ENCODE results near the gene DPPA5. TPM values are rescaled to one million over a fixed set of nuclear protein-coding genes. Genes with fewer than 3 reads are reported as not detected.

DPPA5 gene
- total RNA-seq, 4 donors from 2014 or later = not detected

GRCh38 chr6:73377225-73377624, 23.1 kb upstream of the DPPA5 start:
- H3K36me3 ChIP-seq = no peaks in the 10 kb centered on the region
- no peak overlapping the region for H3K27ac ChIP-seq
- no peaks in the 10 kb centered on the region for H3K27me3 ChIP-seq
- peaks cover 0 to 4% (median 0%) of the 10 kb centered on the region in 3 donors for H3K9me3 ChIP-seq
- WGBS, 2 donors = 29 to 53% methylated on average over 3 of the region's 3 CpGs
- TF ChIP-seq CTCF (IDR thresholded peaks at IDR 0.05) (no peak), POLR2A (IDR thresholded peaks at IDR 0.05) (no peak)
- intact Hi-C loops (cut with DNase I) = no loop called here
- no peak for DNase-seq
- H3K4me3 ChIP-seq = no peak overlapping the region
- no peaks in the 10 kb centered on the region for H3K4me1 ChIP-seq

- DNase-seq = no peak
- WGBS, 2 donors = 53 to 67% methylated on average over 1 of the region's 1 CpG
These were observed 21.1 kb upstream of the DPPA5 start for GRCh38 chr6:73375216-73375615.

GRCh38 chr6:73372516-73372915, 18.4 kb upstream of the DPPA5 start:
- H3K36me3 ChIP-seq = no peaks in the 10 kb centered on the region
- no peaks in the 10 kb centered on the region for H3K27me3 ChIP-seq
- DNase-seq = no peak
- no peak for TF ChIP-seq CTCF (IDR thresholded peaks at IDR 0.05)
- no peak for TF ChIP-seq POLR2A (IDR thresholded peaks at IDR 0.05)
- H3K4me1 ChIP-seq = no peaks in the 10 kb centered on the region
- intact Hi-C loops (cut with DNase I) = no loop called here
- H3K9me3 ChIP-seq = peaks cover 0 to 19% (median 0%) of the 10 kb centered on the region in 3 donors
- no peak overlapping the region for H3K4me3 ChIP-seq
- no peak overlapping the region for H3K27ac ChIP-seq
- WGBS, 2 donors = 52 to 59% methylated on average over 8 of the region's 10 CpGs

More at GRCh38 chr6:73375216-73375615, 21.1 kb upstream of the DPPA5 start:
- H3K4me3 ChIP-seq = no peak overlapping the region
- intact Hi-C loops (cut with DNase I) = no loop called here
- TF ChIP-seq CTCF (IDR thresholded peaks at IDR 0.05) = no peak
- no peak for TF ChIP-seq POLR2A (IDR thresholded peaks at IDR 0.05)
- H3K27ac ChIP-seq = no peak overlapping the region
- no peaks in the 10 kb centered on the region for H3K4me1 ChIP-seq
- no peaks in the 10 kb centered on the region for H3K27me3 ChIP-seq
- no peaks in the 10 kb centered on the region for H3K36me3 ChIP-seq
- peaks cover 0 to 19% (median 0%) of the 10 kb centered on the region in 3 donors for H3K9me3 ChIP-seq

DNA sequence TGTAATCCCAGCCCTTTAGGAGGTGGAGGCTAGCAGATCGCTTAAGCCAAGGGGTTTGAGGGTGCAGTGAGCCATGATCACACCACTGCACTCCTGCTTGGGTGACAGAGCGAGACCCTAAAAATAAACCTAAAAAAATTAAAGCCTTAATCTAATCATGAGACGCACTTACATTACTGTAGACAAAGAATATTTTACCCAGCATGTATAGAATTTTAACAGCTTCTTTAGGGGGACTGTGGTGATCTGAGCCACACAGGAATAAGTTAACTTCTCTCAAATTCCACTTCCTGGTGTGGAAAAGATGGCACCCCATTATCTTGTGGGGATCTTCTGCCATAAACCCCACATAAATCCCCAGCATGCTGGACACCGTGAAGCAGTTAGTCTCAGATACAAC, 17.9 kb upstream of the DPPA5 start:
- no peak for DNase-seq
- H3K36me3 ChIP-seq = no peaks in the 10 kb centered on the region
- intact Hi-C loops (cut with DNase I) = no loop called here
- no peak for TF ChIP-seq POLR2A (IDR thresholded peaks at IDR 0.05)
- no peak for TF ChIP-seq CTCF (IDR thresholded peaks at IDR 0.05)
- H3K4me1 ChIP-seq = no peaks in the 10 kb centered on the region
- no peak overlapping the region for H3K4me3 ChIP-seq
- no peak overlapping the region for H3K27ac ChIP-seq
- H3K27me3 ChIP-seq = no peaks in the 10 kb centered on the region
- 85 to 89% methylated on average over 4 of the region's 4 CpGs for WGBS, 2 donors
- peaks cover 0 to 19% (median 0%) of the 10 kb centered on the region in 3 donors for H3K9me3 ChIP-seq

- DNase-seq = no peak
- intact Hi-C loops (cut with DNase I) = no loop called here
- Histone ChIP-seq H3K27me3 (no peaks in the 10 kb centered on the region), H3K36me3 (no peaks in the 10 kb centered on the region), H3K4me3 (no peak within 1 kb of the TSS), H3K4me1 (no peaks in the 10 kb centered on the region), H3K9me3 (peaks cover 0 to 19% (median 0%) of the 10 kb centered on the region in 3 donors), H3K27ac (no peak within 1 kb of the TSS)
- TF ChIP-seq CTCF (IDR thresholded peaks at IDR 0.05) (no peak), POLR2A (IDR thresholded peaks at IDR 0.05) (no peak)
- WGBS, 2 donors = 94 to 97% methylated on average over 25 to 29 of the region's 36 CpGs
These were observed 15.5 kb upstream of the DPPA5 start, which contains the start of gene OOEP for GRCh38 chr6:73369563-73369962. OOEP (minus strand) TSS chr6:73369897; CDS start chr6:73369792, 105 bp downstream.
